ENCODE measurements around the gene ALKBH6.
"Not testable (repeated sequence)": the region's sequence is repeated elsewhere in the genome, so short reads cannot be mapped to it uniquely, and the experiment has no call there.

The ALKBH6 gene

DNA sequence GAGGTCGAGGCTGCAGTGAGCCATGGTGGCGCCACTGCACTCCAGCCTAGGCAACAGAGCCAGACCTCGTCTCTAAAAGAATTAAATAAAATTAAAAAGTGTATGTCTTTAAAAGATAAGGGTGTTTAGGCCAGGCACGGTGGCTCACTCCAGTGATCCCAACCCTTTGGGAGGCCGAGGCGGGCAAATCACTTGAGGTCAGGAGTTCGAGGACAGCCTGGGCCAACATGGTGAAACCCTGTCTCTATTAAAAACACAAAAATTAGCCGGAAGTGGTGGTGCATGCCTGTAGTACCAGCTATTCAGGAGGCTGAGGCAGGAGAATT is 26.5 kb downstream of the ALKBH6 start:
- no peaks in the 10 kb centered on the region for H3K36me3 Mint-ChIP-seq (ENCODE audit: low read depth)
- TF ChIP-seq CTCF (IDR thresholded peaks at IDR 0.05): no peak
- H3K27ac Mint-ChIP-seq: no peak overlapping the region
- peaks cover 5% of the 10 kb centered on the region for H3K4me1 Mint-ChIP-seq
- DNase-seq: no peak
- H3K9me3 Mint-ChIP-seq: no peaks in the 10 kb centered on the region
- H3K27me3 Mint-ChIP-seq (ENCODE audit: low read depth, poor library complexity): peaks cover 92% of the 10 kb centered on the region
- no peak overlapping the region for H3K4me3 Mint-ChIP-seq

GRCh38 chr19:35986664-35987570 is 27.1 kb downstream of the ALKBH6 start:
- TF ChIP-seq CTCF (IDR thresholded peaks at IDR 0.05): no peak
- no peaks in the 10 kb centered on the region for H3K9me3 Mint-ChIP-seq
- H3K4me3 Mint-ChIP-seq: peak overlapping the region; percentile 78
- H3K27me3 Mint-ChIP-seq (ENCODE audit: low read depth, poor library complexity): peaks cover 93% of the 10 kb centered on the region
- H3K4me1 Mint-ChIP-seq: peaks cover 5% of the 10 kb centered on the region
- peak; percentile 60 for DNase-seq
- no peaks in the 10 kb centered on the region for H3K36me3 Mint-ChIP-seq (ENCODE audit: low read depth)
- H3K27ac Mint-ChIP-seq: no peak overlapping the region

- Mint-ChIP-seq H3K27ac (no peak overlapping the region), H3K27me3 (ENCODE audit: low read depth, poor library complexity) (peaks cover 92% of the 10 kb centered on the region), H3K4me1 (peaks cover 5% of the 10 kb centered on the region), H3K36me3 (ENCODE audit: low read depth) (no peaks in the 10 kb centered on the region), H3K9me3 (no peaks in the 10 kb centered on the region), H3K4me3 (peak overlapping the region; percentile 65)
- no peak for TF ChIP-seq CTCF (IDR thresholded peaks at IDR 0.05)
- no peak for DNase-seq
Observed at GRCh38 chr19:35986111-35986510, 27.9 kb downstream of the ALKBH6 start.

DNA sequence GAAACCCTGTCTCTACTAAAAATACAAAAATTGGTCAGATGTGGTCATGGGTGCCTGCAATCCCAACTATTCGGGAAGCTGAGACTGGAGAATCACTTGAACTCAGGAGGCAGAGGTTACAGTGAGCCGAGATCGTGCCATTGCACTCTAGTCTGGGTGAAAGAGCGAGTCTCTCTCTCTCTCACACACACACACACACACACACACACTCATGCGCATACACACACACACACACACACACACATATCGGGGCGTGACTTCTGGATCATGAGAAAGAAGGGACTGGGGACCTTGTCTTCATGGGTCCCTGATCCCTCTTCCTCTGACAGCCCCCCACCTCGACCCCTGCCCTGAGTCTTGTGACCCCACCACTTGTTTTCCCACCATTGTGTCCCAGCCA is 30.8 kb downstream of the ALKBH6 start:
- peaks cover 5% of the 10 kb centered on the region for H3K4me1 Mint-ChIP-seq
- H3K9me3 Mint-ChIP-seq: no peaks in the 10 kb centered on the region
- no peak for DNase-seq
- no peaks in the 10 kb centered on the region for H3K36me3 Mint-ChIP-seq (ENCODE audit: low read depth)
- TF ChIP-seq CTCF (IDR thresholded peaks at IDR 0.05): no peak
- no peak overlapping the region for H3K4me3 Mint-ChIP-seq
- H3K27ac Mint-ChIP-seq: no peak overlapping the region
- H3K27me3 Mint-ChIP-seq (ENCODE audit: low read depth, poor library complexity): peaks cover 84% of the 10 kb centered on the region

GRCh38 chr19:35980997-35981396 is 33.0 kb downstream of the ALKBH6 start:
- H3K4me3 Mint-ChIP-seq; H3K9me3 Mint-ChIP-seq; H3K36me3 Mint-ChIP-seq (ENCODE audit: low read depth); DNase-seq; H3K27ac Mint-ChIP-seq; H3K4me1 Mint-ChIP-seq: not testable (repeated sequence)
- peaks cover 77% of the 10 kb centered on the region for H3K27me3 Mint-ChIP-seq (ENCODE audit: low read depth, poor library complexity)

DNA sequence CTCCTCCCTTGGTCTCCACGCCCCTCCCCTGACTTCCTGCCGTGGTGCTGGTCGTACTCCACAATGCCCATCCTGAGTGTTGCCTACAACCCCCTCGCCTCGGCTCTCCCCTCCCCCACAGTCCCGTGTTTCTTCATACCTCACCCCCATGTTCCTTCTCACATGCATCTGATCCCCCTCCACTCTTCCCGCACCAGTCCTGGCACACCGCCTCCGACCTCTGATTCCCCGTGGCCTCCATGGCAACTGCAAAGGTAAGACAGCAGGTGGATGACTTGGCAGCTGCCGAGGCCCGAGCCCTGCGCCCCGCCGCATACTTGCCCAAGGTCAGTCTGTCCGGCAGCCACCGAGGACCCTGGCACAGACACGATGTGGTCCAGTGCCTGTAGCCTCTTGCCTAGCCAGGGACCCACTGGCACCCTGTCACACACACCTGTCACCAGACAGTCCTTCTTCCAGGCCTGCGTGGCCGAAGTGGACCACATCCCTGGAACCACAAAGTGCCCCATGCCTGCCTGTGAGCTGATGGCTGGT is 35.1 kb downstream of the ALKBH6 start:
- Mint-ChIP-seq H3K9me3 (no peaks in the 10 kb centered on the region), H3K36me3 (ENCODE audit: low read depth) (no peaks in the 10 kb centered on the region), H3K27ac (no peak overlapping the region), H3K4me3 (no peak overlapping the region), H3K27me3 (ENCODE audit: low read depth, poor library complexity) (peaks cover 65% of the 10 kb centered on the region), H3K4me1 (no peaks in the 10 kb centered on the region)
- TF ChIP-seq CTCF (IDR thresholded peaks at IDR 0.05): no peak
- DNase-seq: no peak

Data from nephron progenitor cell (in vitro differentiated cells).